ENCODE results near the gene ARHGAP40. TPM values are rescaled to one million over a fixed set of nuclear protein-coding genes. Genes with fewer than 3 reads are reported as not detected.

ARHGAP40 gene
- total and polyA plus RNA-seq, 2 of the 8 experiments (the other 6 are each of a cell fraction or from before 2014, with no cell fraction given), result 0.74 to 1.4 TPM

- Histone ChIP-seq H2BK15ac (ENCODE audit: low read length) (no peak overlapping the region), H3K27ac (ENCODE audit: low read depth, low read length) (no peak overlapping the region)
- POLR2A ChIA-PET (ENCODE audit: partially characterized antibody), result no interaction called here
Measured at GRCh38 chr20:38663660-38664059, 62.1 kb downstream of the ARHGAP40 start.

More at GRCh38 chr20:38663660-38664059, 62.1 kb downstream of the ARHGAP40 start:
- CTCF ChIA-PET (ENCODE audit: partially characterized antibody), result interaction anchor here (1.2 to 6.7 kb wide), 4 partner anchors 9 to 28 kb away, joined by 3 to 73 read pairs (median 4); no protein-coding TSS in a partner anchor
- Histone ChIP-seq H4K8ac (ENCODE audit: extremely low read depth, insufficient read depth, low read length) (no peak overlapping the region), H3K56ac (replicated peaks; ENCODE audit: insufficient read length, low read depth, low read length) (no peak overlapping the region), H3K79me1 (ENCODE audit: low read depth, low read length) (no peaks in the 10 kb centered on the region), H3K79me2 (ENCODE audit: control insufficient read depth in 1 of 2, insufficient read depth in 2 of 2, low read length in 2 of 2) (no peaks in the 10 kb centered on the region), H3K36me3 (ENCODE audit: control insufficient read depth in 2 of 4, insufficient read depth in 4 of 4, low read length in 3 of 4) (no peaks in the 10 kb centered on the region), H3K9me3 (ENCODE audit: insufficient read depth in 2 of 2, low read depth in 1 of 2, low read length in 1 of 2) (no peaks in the 10 kb centered on the region), H3K23ac (ENCODE audit: insufficient read length) (no peak overlapping the region), H2BK20ac (ENCODE audit: low read length) (no peak overlapping the region), H3K4me3 (ENCODE audit: extremely low read depth in 1 of 4, insufficient read depth in 2 of 4, low read depth in 3 of 4, low read length in 4 of 4) (no peak overlapping the region), H3K27me3 (replicated peaks in 1 of 4; ENCODE audit: control insufficient read depth in 3 of 4, extremely low read depth in 1 of 4, insufficient read depth in 3 of 4, low read length in 3 of 4) (no peaks in the 10 kb centered on the region; a peak in 1 of 7 replicates), H4K91ac (replicated peaks; ENCODE audit: insufficient read length, low read length) (no peak overlapping the region), H2BK5ac (ENCODE audit: low read depth, low read length) (no peak overlapping the region), H2AFZ (ENCODE audit: low read length) (no peak overlapping the region), H4K5ac (ENCODE audit: insufficient read length, low read depth, low read length) (no peak overlapping the region), H2BK12ac (ENCODE audit: low read depth, low read length) (no peak overlapping the region), H2BK120ac (replicated peaks; ENCODE audit: low read depth, low read length) (no peak overlapping the region), H4K20me1 (replicated peaks in 1 of 2; ENCODE audit: control insufficient read depth in 1 of 2, insufficient read depth in 2 of 2, low read length in 2 of 2) (no peaks in the 10 kb centered on the region), H3K4me1 (replicated peaks in 1 of 4; ENCODE audit: control insufficient read depth in 3 of 4, insufficient read depth in 4 of 4, low read length in 3 of 4) (peaks cover 0 to 12% (median 4%) of the 10 kb centered on the region in 4 experiments; a peak in 5 of 7 replicates), H3K4ac (replicated peaks; ENCODE audit: insufficient read length, low read depth, low read length) (no peak overlapping the region), H3K18ac (ENCODE audit: extremely low read depth, low read length) (no peak overlapping the region), H2AK5ac (ENCODE audit: low read depth, low read length) (no peak overlapping the region), H3K4me2 (ENCODE audit: insufficient read depth in 1 of 2, low read depth in 2 of 2, low read length in 2 of 2) (no peak overlapping the region), H3K23me2 (ENCODE audit: low read depth, low read length) (no peaks in the 10 kb centered on the region), H3K9ac (replicated peaks in 1 of 4; ENCODE audit: extremely low read depth in 1 of 4, low read depth in 3 of 4, low read length in 3 of 4) (no peak overlapping the region), H3K14ac (ENCODE audit: insufficient read length) (no peak overlapping the region)
- 82% methylated on average over 3 of the region's 3 CpGs; no CpG with 5 or more reads in 1 of the 2 experiments for WGBS, 2 experiments (ENCODE audit: extremely low coverage in 1 of 2, insufficient coverage in 1 of 2, insufficient read length in 1 of 2, insufficient replicate concordance in 2 of 2, low coverage in 1 of 2, low lambda C conversion rate in 2 of 2, missing lambda C conversion rate in 1 of 2)
- TF ChIP-seq EP300 (IDR thresholded peaks at IDR 0.05; ENCODE audit: borderline replicate concordance in 1 of 2, low read depth in 2 of 2, low read length in 2 of 2) (no peak), JUND (IDR thresholded peaks at IDR 0.05; ENCODE audit: low read length) (no peak), RFX5 (IDR thresholded peaks at IDR 0.05; ENCODE audit: borderline replicate concordance, low read depth, low read length) (no peak), SP1 (IDR thresholded peaks at IDR 0.05; ENCODE audit: low read depth, low read length) (no peak), E2F6 (IDR thresholded peaks at IDR 0.05) (no peak), POLR2AphosphoS5 (IDR thresholded peaks at IDR 0.05; ENCODE audit: low read depth, low read length) (no peak), GABPA (IDR thresholded peaks at IDR 0.05; ENCODE audit: borderline replicate concordance, insufficient read depth, low read length) (no peak), BRCA1 (IDR thresholded peaks at IDR 0.05; ENCODE audit: low read depth, low read length) (no peak)
- FAIRE-seq, result no peak
- no peak for DNase-seq (ENCODE audit: low read depth in 1 of 2, low spot score in 2 of 2)

Measured in H1 (cell line).